GM13976 (cell line): ENCODE measurements around the gene OR52A1.
"Not testable (repeated sequence)": the region's sequence is repeated elsewhere in the genome, so short reads cannot be mapped to it uniquely, and the experiment has no call there.

ENCODE experiments used
- DNase-seq: peaks from one replicate; pipeline ENCODE4 v3.0.0; 2012; ENCODE audit warnings: low spot score
- in situ Hi-C: fragments of 300-500 bp; cut with MboI; formaldehyde crosslinking; loops from one replicate; pipeline ENCODE4 v1.12.0; 2022; ENCODE audit warnings: low sequenced_read_pairs, mixed read lengths, inconsistent platforms; ENCODE audit not compliant: unreplicated experiment
- TF ChIP-seq, protein P1 (sequence below): IDR thresholded peaks from 2 replicates; pipeline ENCODE4 v1.5.1; 2012; ENCODE audit warnings: borderline replicate concordance, mild to moderate bottlenecking; ENCODE audit not compliant: insufficient read depth; ENCODE audit errors: extremely low read depth, missing control alignments, control extremely low read depth

Gene OR52A1

DNA sequence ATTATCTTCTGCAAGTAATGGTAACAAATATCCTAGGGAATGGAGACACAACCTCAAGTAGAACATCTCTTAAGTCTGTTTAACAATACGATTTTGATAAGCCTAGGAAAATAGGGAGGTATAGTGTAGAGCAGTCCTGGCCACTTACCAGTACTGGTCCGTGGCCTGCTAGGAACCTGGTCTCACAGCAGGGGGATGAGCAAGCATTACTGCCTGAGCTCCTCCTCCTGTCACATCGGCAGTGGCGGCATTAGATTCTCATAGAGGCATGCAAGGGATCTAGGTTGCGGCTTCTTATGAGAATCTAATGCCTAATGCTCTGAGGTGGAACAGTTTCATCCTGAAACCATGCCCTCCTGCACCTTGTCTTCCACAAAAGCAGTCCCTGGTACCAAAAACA, 41.5 kb upstream of the OR52A1 start:
- DNase-seq: no peak
- TF ChIP-seq, protein P1, sequence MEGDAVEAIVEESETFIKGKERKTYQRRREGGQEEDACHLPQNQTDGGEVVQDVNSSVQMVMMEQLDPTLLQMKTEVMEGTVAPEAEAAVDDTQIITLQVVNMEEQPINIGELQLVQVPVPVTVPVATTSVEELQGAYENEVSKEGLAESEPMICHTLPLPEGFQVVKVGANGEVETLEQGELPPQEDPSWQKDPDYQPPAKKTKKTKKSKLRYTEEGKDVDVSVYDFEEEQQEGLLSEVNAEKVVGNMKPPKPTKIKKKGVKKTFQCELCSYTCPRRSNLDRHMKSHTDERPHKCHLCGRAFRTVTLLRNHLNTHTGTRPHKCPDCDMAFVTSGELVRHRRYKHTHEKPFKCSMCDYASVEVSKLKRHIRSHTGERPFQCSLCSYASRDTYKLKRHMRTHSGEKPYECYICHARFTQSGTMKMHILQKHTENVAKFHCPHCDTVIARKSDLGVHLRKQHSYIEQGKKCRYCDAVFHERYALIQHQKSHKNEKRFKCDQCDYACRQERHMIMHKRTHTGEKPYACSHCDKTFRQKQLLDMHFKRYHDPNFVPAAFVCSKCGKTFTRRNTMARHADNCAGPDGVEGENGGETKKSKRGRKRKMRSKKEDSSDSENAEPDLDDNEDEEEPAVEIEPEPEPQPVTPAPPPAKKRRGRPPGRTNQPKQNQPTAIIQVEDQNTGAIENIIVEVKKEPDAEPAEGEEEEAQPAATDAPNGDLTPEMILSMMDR: no peak
- in situ Hi-C loops: no loop called here

DNA sequence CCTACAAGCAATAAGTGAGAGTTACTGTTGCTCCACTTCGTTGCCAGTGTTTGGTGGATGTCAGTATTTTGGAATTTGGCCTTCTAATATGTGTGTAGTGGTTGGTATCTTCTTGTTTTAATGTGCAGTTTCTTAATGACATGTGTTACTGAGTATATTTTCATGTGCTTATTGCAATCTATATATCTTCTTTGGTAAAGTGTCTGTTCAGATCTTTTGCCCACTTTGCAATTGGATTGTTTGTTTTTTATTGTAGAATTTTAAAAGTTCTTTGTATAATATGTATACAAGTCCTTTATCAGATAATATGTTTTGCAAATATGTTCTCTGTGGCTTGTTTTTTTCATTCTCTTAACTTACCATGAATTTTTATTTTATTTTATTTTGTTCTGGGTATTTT, 38.2 kb upstream of the OR52A1 start:
- no peak for DNase-seq
- in situ Hi-C loops: no loop called here
- TF ChIP-seq, protein P1: no peak

DNA sequence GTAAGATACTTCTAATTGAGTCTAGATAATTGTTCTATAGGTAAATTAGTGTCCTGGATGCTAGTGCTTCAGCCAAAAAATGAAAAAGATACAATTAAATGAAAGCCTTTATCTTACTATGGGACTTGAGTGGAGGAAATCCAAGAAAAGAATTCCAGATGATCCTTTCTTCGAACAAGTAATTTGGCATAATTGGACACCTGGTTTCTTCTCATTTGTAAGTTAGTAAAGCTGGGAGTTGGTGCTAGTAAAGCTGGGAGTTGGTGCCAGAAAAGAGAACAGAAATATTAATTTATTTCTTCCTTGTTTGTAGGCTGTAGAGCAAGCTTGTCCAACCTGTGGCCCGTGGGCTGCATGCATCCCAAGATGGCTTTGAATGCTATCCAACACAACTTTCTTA, 33.6 kb upstream of the OR52A1 start:
- TF ChIP-seq, protein P1: no peak
- in situ Hi-C loops: no loop called here
- no peak for DNase-seq

DNA sequence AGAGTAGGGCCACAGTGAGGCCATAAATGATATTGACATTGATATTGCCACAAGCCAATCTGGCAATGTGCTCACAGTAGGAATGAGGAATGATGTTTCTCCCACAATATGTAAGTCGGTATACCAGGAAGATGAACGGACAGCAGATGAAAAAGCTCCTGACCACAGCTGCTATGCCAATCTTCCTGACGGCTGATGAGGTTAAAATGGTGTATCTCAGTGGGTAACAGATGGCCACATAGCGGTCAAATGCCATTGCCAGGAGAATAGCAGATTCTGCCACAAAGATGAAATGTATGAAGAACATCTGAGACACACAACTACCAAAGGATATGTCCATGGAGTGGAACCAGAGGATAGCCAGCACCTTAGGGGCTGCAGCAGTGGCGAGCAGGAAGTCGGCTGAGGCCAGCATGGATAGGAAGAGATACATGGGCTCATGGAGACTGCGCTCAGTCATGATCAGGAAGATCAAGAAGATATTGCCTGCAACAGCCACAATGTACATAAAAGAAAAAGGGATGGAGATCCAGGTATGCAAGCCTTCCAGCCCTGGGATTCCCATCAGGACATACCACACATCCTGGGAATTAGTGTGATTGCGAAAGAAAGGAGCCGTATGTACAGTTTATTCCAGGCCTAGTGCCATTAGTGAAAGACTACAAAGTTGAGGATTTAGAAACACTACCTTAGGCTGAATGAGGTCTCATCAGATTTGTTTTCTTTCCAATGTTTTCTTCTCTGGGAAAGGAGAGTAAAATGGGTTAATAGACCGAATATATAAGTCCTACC, 23.7 kb upstream of the OR52A1 start:
- in situ Hi-C loops: no loop called here
- DNase-seq: no peak
- TF ChIP-seq, protein P1: no peak

DNA sequence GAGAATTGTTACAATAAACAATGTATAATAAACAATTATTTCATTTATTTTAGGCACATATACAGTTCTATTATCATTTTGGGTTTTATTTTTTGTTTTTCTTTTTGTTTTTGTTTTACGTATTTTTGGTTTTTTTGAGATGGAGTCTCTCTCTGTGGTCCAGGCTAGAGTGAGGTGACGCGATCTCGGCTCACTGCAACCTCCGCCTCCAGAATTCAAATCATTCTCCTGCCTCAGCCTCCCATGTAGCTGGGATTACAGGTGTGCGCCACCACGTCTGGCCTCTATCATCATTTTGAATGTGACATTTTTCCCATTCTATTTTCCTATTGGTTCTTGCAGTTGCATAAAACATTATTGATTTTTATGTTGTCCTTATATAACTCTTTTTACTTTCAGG, 20.4 kb upstream of the OR52A1 start:
- TF ChIP-seq, protein P1: no peak
- in situ Hi-C loops: no loop called here
- no peak for DNase-seq

DNA sequence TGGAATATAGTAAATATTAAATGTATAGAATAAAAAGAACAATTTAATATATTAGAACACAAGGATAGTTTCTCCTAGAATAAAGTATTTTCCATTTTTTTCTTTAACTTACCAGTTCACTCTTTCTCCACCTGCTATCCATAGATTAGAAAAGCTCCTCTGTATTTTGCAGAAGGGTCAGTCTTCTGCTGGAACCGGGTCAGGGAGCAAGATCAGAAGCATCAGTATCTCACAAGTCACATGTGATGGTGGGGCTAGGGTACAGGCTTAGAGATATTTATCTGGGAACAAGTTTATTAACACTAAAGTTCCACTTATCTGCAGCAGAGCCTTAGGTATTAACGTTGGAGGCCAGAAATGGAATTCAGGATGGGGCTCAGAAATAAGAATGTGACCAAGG, 17.3 kb upstream of the OR52A1 start:
- TF ChIP-seq, protein P1: no peak
- DNase-seq: no peak
- in situ Hi-C loops: no loop called here

DNA sequence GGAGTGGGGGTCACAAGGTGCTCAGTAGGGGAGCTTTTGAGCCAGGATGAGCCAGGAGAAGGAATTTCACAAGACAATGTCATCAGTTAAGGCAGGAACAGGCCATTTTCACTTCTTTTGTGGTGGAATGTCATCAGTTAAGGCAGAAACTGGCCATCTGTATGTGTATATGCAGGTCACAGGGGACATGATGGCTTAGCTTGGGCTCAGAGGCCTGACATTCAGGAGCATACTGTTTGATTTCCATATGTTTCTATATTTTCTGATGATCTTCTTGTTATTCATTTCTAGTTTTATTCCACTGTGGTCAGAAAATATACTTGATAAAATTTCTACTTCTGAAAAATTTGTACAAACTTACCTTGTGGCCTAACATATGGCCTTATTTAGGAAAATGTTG, 11.3 kb upstream of the OR52A1 start:
- DNase-seq, in situ Hi-C loops: not testable (repeated sequence)

DNA sequence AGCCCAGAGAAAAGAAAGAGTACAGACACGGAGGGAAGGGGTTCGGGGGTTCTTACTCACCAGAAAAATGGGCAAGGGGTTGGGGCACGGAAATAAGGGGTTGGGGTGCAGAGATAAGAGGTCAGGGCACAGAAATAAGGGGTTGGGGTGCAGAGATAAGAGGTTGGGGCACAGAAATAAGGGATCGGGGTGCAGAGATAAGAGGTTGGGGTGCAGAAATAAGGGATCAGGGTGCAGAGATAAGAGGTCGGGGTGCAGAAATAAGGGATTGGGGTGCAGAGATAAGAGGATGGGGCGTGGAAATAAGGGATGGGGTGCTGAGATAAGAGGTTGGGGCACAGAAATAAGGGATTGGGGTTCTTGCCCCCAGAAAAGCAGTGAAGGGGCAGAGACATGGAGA, 10.2 kb upstream of the OR52A1 start:
- DNase-seq, in situ Hi-C loops: not testable (repeated sequence)

DNA sequence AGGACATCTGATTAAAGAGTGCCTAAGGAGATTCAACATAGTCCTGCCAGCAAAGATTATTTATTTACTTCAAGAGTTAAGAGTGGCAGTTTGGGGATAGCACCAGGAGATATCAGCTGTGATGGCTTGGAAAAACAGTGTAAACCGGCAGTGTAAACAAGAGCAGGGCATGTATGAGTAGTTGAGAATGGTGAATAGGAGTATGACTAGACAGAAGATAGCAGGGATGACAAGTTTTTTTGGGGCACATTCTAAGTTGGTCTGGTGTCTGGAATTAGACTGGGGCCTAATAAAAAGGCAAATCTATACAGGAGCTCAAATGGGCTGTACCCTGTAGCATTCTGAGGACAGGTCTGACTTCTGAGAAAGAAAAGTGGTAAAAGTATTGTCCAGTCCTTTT, 6.5 kb upstream of the OR52A1 start:
- in situ Hi-C loops, DNase-seq: not testable (repeated sequence)

DNA sequence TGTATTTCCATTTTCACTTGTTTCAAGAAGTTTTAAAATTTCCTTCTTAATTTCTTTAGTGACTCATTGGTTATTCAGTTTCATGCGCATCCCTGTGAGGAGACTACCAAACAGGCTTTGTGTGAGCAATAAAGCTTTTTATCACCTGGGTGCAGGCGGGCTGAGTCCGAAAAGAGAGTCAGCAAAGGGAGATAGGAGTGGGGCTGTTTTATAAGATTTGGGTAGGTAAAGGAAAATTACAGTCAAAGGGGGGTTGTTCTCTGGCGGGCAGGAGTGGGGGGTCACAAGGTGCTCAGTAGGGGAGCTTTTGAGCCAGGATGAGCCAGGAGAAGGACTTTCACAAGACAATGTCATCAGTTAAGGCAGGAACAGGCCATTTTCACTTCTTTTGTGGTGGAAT, 5.7 kb upstream of the OR52A1 start:
- DNase-seq, in situ Hi-C loops: not testable (repeated sequence)
